Endothelial cell (in vitro differentiated cells): Measurements from ENCODE around the gene CERKL. TPM values are rescaled to one million over a fixed set of nuclear protein-coding genes. Genes with fewer than 3 reads are reported as not detected.

Experiments
- DNase-seq: peaks from one replicate; pipeline ENCODE4 v3.0.0; 2021; ENCODE audit warnings: low spot score
- H3K27ac Mint-ChIP-seq: one replicate; pipeline ENCODE4 v1.8.0; 2021; ENCODE audit warnings: mixed read lengths, inconsistent platforms; ENCODE audit not compliant: unreplicated experiment
- H3K27me3 Mint-ChIP-seq: one replicate; pipeline ENCODE4 v1.8.0; 2021; ENCODE audit warnings: mild to moderate bottlenecking, moderate library complexity, mixed read lengths, inconsistent platforms; ENCODE audit not compliant: unreplicated experiment
- H3K36me3 Mint-ChIP-seq: one replicate; pipeline ENCODE4 v1.8.0; 2021; ENCODE audit warnings: mild to moderate bottlenecking, low read depth, mixed read lengths, inconsistent platforms; ENCODE audit not compliant: unreplicated experiment
- H3K4me1 Mint-ChIP-seq: one replicate; pipeline ENCODE4 v1.8.0; 2021; ENCODE audit warnings: mild to moderate bottlenecking, mixed read lengths, inconsistent platforms; ENCODE audit not compliant: unreplicated experiment
- H3K4me3 Mint-ChIP-seq: one replicate; pipeline ENCODE4 v1.8.0; 2021; ENCODE audit warnings: mild to moderate bottlenecking, mixed read lengths, inconsistent platforms; ENCODE audit not compliant: unreplicated experiment
- H3K9me3 Mint-ChIP-seq: one replicate; pipeline ENCODE4 v1.8.0; 2021; ENCODE audit warnings: mixed read lengths, inconsistent platforms; ENCODE audit not compliant: unreplicated experiment
- CTCF ChIP-seq: fragments of 200-600 bp; sonication (generic); IDR thresholded peaks from one replicate; pipeline ENCODE4 v1.5.0; 2021; ENCODE audit warnings: antibody characterized with exemption; ENCODE audit not compliant: unreplicated experiment
- total RNA-seq: library from RNA; stranded (reverse); fragmentation: NEBNext Ultra II Directional; extraction: Animal tissue kit (Norgen Biotek cat#: 25700); gene quantifications from one replicate; pipeline ENCODE4 v1.2.1, GENCODE V29; 2021; ENCODE audit not compliant: unreplicated experiment

The CERKL gene
- total RNA-seq, 1 donor from 2014 or later, result 0.08 TPM

GRCh38 chr2:181627545-181627944 lies 29.4 kb downstream of the CERKL start:
- DNase-seq, result no peak
- Mint-ChIP-seq H3K36me3 (no peaks in the 10 kb centered on the region), H3K27ac (no peak overlapping the region), H3K9me3 (no peaks in the 10 kb centered on the region), H3K4me3 (no peak overlapping the region), H3K27me3 (no peaks in the 10 kb centered on the region), H3K4me1 (no peaks in the 10 kb centered on the region)
- no peak for TF ChIP-seq CTCF

GRCh38 chr2:181626671-181627070 lies 30.2 kb downstream of the CERKL start:
- Mint-ChIP-seq H3K36me3 (no peaks in the 10 kb centered on the region), H3K4me3 (no peak overlapping the region), H3K27me3 (no peaks in the 10 kb centered on the region), H3K4me1 (no peaks in the 10 kb centered on the region), H3K9me3 (no peaks in the 10 kb centered on the region), H3K27ac (no peak overlapping the region)
- no peak for TF ChIP-seq CTCF
- no peak for DNase-seq

- no peak for TF ChIP-seq CTCF
- Mint-ChIP-seq H3K27me3 (no peaks in the 10 kb centered on the region), H3K4me1 (no peaks in the 10 kb centered on the region), H3K36me3 (no peaks in the 10 kb centered on the region), H3K9me3 (no peaks in the 10 kb centered on the region), H3K4me3 (no peak overlapping the region), H3K27ac (no peak overlapping the region)
- DNase-seq, result no peak
Measured at GRCh38 chr2:181623159-181623558, 33.7 kb downstream of the CERKL start.

DNA sequence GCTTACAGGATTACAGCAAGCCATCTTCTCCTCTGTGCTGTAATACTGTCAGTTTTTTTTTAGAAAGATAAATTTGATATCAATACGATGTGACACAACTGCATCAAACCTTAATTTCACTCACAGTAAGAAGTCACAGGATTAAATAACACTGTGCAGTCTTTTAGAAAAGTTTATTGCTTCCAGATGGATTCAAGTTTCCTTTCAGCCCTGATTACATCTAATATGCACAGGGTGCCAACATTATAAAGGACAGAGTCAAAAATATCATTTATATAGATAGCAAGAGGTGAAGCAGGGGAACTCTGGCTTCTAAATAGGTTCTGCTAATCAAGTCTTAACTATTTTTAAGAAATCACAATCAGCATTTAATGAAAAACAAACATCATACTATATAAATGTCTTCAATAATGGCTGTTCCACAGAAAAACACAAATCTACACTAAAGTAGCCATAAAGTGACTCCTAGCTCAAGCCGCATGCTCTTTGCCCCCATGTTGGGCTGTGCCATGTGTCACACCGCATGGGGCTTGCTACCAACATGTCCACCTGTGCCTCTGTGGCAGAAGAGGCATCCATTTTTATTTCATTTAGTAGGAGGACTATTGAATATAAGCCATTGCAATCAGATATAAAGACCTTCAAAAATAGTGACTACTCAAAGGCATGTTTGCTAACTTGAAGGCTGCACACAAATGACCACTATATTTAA lies 35.0 kb downstream of the CERKL start:
- no peak overlapping the region for H3K4me3 Mint-ChIP-seq
- TF ChIP-seq CTCF, result no peak
- H3K27me3 Mint-ChIP-seq, result no peaks in the 10 kb centered on the region
- no peaks in the 10 kb centered on the region for H3K36me3 Mint-ChIP-seq
- no peak overlapping the region for H3K27ac Mint-ChIP-seq
- no peaks in the 10 kb centered on the region for H3K9me3 Mint-ChIP-seq
- DNase-seq, result no peak
- H3K4me1 Mint-ChIP-seq, result no peaks in the 10 kb centered on the region

- DNase-seq, result no peak
- Mint-ChIP-seq H3K4me1 (no peaks in the 10 kb centered on the region), H3K36me3 (no peaks in the 10 kb centered on the region), H3K9me3 (no peaks in the 10 kb centered on the region), H3K27me3 (no peaks in the 10 kb centered on the region), H3K27ac (no peak overlapping the region), H3K4me3 (no peak overlapping the region)
- no peak for TF ChIP-seq CTCF
Measured at GRCh38 chr2:181619516-181619915, 37.4 kb downstream of the CERKL start.
